Keratinocyte (primary cell): Measurements from ENCODE around the gene GAB1.

Experiments
- EZH2 ChIP-seq: IDR thresholded peaks from one replicate; pipeline ENCODE4 v1.6.1; 2012; ENCODE audit warnings: inconsistent platforms, mild to moderate bottlenecking, low read length, moderate library complexity
- TF ChIP-seq, protein P1 (sequence below), 3 experiments: IDR thresholded peaks in 1 of 3; conservative IDR thresholded peaks in 1 of 3; optimal IDR thresholded peaks in 1 of 3; 2 replicates in 2 of 3; 3 replicates in 1 of 3; pipeline versions ENCODE3 to v1.5.1; 2011; ENCODE audit warnings: low read length in 3 of 3, mild to moderate bottlenecking in 3 of 3, moderate library complexity in 2 of 3, control low read depth in 1 of 3, inconsistent platforms in 1 of 3; ENCODE audit not compliant: insufficient read depth in 2 of 3; ENCODE audit errors: extremely low read depth in 1 of 3

DNA sequence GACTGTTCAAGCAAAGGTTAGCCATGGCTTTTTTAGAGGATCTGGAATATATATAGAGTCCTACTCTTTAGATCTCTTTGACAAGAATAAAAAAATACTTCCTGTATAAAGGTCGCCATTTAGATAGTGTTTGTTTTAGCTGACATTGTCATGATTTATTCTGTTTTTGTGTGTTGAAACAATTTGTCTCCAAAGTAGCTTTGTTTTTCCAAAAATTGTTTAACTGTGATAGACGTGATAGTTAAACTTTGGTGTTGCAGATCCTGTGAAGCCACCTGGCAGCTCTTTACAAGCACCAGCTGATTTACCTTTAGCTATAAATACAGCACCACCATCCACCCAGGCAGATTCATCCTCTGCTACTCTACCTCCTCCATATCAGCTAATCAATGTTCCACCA lies 96.6 kb downstream of the GAB1 start:
- TF ChIP-seq, protein P1, sequence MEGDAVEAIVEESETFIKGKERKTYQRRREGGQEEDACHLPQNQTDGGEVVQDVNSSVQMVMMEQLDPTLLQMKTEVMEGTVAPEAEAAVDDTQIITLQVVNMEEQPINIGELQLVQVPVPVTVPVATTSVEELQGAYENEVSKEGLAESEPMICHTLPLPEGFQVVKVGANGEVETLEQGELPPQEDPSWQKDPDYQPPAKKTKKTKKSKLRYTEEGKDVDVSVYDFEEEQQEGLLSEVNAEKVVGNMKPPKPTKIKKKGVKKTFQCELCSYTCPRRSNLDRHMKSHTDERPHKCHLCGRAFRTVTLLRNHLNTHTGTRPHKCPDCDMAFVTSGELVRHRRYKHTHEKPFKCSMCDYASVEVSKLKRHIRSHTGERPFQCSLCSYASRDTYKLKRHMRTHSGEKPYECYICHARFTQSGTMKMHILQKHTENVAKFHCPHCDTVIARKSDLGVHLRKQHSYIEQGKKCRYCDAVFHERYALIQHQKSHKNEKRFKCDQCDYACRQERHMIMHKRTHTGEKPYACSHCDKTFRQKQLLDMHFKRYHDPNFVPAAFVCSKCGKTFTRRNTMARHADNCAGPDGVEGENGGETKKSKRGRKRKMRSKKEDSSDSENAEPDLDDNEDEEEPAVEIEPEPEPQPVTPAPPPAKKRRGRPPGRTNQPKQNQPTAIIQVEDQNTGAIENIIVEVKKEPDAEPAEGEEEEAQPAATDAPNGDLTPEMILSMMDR (optimal IDR thresholded peaks at IDR 0.05 in 1 of 3, IDR thresholded peaks at IDR 0.05 in 1 of 3, conservative IDR thresholded peaks at IDR 0.05 in 1 of 3; ENCODE audit: extremely low read depth in 1 of 3, insufficient read depth in 2 of 3, low read length in 3 of 3) = no peak
- no peak for TF ChIP-seq EZH2
